Spleen (tissue), 7 donors: ENCODE measurements around the gene FTO.

Source experiments
- CTCF ChIP-seq, 11 experiments: fragments of 200-600 bp in 7 of 11; fragments of 450-650 bp in 4 of 11; sonication (generic) in 4 of 11; IDR thresholded peaks in 8 of 11; conservative IDR thresholded peaks in 3 of 11; 1 replicate in 7 of 11; 2 replicates in 4 of 11; pipeline versions ENCODE4 v1.4.0 to v1.8.0; 2016 to 2021; ENCODE audit warnings: antibody characterized with exemption in 11 of 11, inconsistent platforms in 4 of 11, mild to moderate bottlenecking in 1 of 11
- POLR2A ChIP-seq, 3 donors: fragments of 450-650 bp; IDR thresholded peaks; one replicate each; pipeline ENCODE4 v1.5.1; 2017; ENCODE audit warnings: antibody characterized with exemption in 3 of 3, mild to moderate bottlenecking in 1 of 3
- donor health status: DM: no; HTN: no; CAD: no; lungs with moderate emphysema.
- donor health status: DM: no; HTN: no; CAD: no.
- donor health status: DM: no; HTN: no; CAD: no.

- TF ChIP-seq CTCF (IDR thresholded peaks at IDR 0.05 in 8 of 11, conservative IDR thresholded peaks at IDR 0.05 in 3 of 11) = no peak
- no peak for TF ChIP-seq POLR2A (IDR thresholded peaks at IDR 0.05)
Measured at GRCh38 chr16:53932975-53933374, 229.0 kb downstream of the FTO start.
